HCT116 (cell line): Measurements from ENCODE around the gene SETDB1. TPM values are rescaled to one million over a fixed set of nuclear protein-coding genes. Genes with fewer than 3 reads are reported as not detected.

Source experiments
- ATAC-seq: fragments of 200-7000 bp; cut with Tn5 transposase; 2 replicates; pipeline ENCODE4 v1.9.1; 2020; ENCODE audit warnings: mild to moderate bottlenecking, moderate library complexity
- BruUV-seq: library from RNA; stranded (reverse); fragments of 400-500 nt; replicated peaks from 2 replicates; lab custom pipeline; 2021; lab: Mats Ljungman, UMichigan
- CTCF ChIA-PET: fragments of 300-600 bp; sonication (Branson Sonifier 250); formaldehyde crosslinking; loops from one replicate; lab custom pipeline; 2021; ENCODE audit warnings: antibody characterized with exemption; lab: Charles Lee
- POLR2A ChIA-PET: fragments of 300-600, 350-600 bp; sonication (Branson Sonifier 250); formaldehyde crosslinking; loops from one replicate; lab custom pipeline; 2021; ENCODE audit warnings: antibody characterized with exemption; lab: Charles Lee
- RAD21 ChIA-PET, 2 experiments: fragments of 300-600 bp; sonication (Branson Sonifier 250); formaldehyde crosslinking; loops; one replicate each; lab custom pipeline; 2023; ENCODE audit warnings: low total read pairs in 2 of 2; ENCODE audit not compliant: uncharacterized antibody in 2 of 2, unreplicated experiment in 2 of 2, low non-redundant PET in 1 of 2; lab: Charles Lee
- DNase-seq: peaks from one replicate; pipeline ENCODE4 v3.0.0-alpha.2; 2010; ENCODE audit warnings: low read depth, low spot score
- H2AFZ ChIP-seq: fragments of 200-600 bp; shearing (Covaris generic), sonication (generic); 2 replicates; pipeline ENCODE4 v1.6.1; 2017; ENCODE audit warnings: low read depth, mixed run types, mixed read lengths, antibody characterized with exemption, low read length; ENCODE audit not compliant: poor library complexity, severe bottlenecking
- H3K27ac ChIP-seq: 2 replicates; pipeline ENCODE4 v1.5.1; 2012; ENCODE audit warnings: low read depth, low read length
- H3K27me3 ChIP-seq: fragments of 200-600 bp; sonication (generic); 2 replicates; pipeline ENCODE4 v1.6.1; 2016; ENCODE audit warnings: mixed run types, low read length, mixed read lengths; ENCODE audit not compliant: insufficient read depth
- H3K36me3 ChIP-seq, 2 experiments: fragments of 200-500 bp in 1 of 2; fragments of 200-600 bp in 1 of 2; sonication (Bioruptor generic) in 1 of 2; sonication (generic) in 1 of 2; 2 replicates each; pipeline versions ENCODE4 v1.5.1 to v1.6.1; 2014 to 2016; ENCODE audit warnings: low read length in 2 of 2, inconsistent platforms in 1 of 2, mixed read lengths in 1 of 2, mixed run types in 1 of 2; ENCODE audit not compliant: insufficient read depth in 2 of 2, control insufficient read depth in 1 of 2
- H3K4me1 ChIP-seq, 2 experiments: fragments of 200-600 bp in 1 of 2; sonication (generic) in 1 of 2; 2 replicates each; pipeline versions ENCODE4 v1.5.1 to v1.6.1; 2012 to 2017; ENCODE audit warnings: low read length in 2 of 2, inconsistent platforms in 1 of 2, mild to moderate bottlenecking in 1 of 2, mixed read lengths in 1 of 2, mixed run types in 1 of 2, moderate library complexity in 1 of 2; ENCODE audit not compliant: insufficient read depth in 2 of 2, control insufficient read depth in 1 of 2
- H3K4me2 ChIP-seq: fragments of 200-600 bp; sonication (generic); 2 replicates; pipeline ENCODE4 v1.6.1; 2017; ENCODE audit warnings: mixed run types, low read length, mixed read lengths
- H3K4me3 ChIP-seq, 2 experiments: fragments of 200-600 bp in 1 of 2; sonication (generic) in 1 of 2; replicated peaks in 1 of 2; 2 replicates each; pipeline ENCODE4 v1.5.1; 2011 to 2016; ENCODE audit warnings: low read length in 2 of 2, control low read depth in 1 of 2, low read depth in 1 of 2, mild to moderate bottlenecking in 1 of 2, mixed read lengths in 1 of 2, mixed run types in 1 of 2
- H3K79me2 ChIP-seq: fragments of 200-600 bp; sonication (generic); 2 replicates; pipeline ENCODE4 v1.6.1; 2017; ENCODE audit warnings: mild to moderate bottlenecking, mixed run types, low read length, moderate library complexity, mixed read lengths; ENCODE audit not compliant: insufficient read depth
- H3K9ac ChIP-seq: fragments of 200-600 bp; sonication (generic); 2 replicates; pipeline ENCODE4 v1.6.1; 2016; ENCODE audit warnings: low read length, mixed read lengths
- H3K9me2 ChIP-seq: fragments of 200-600 bp; sonication (generic), shearing (Covaris generic); 2 replicates; pipeline ENCODE4 v1.6.1; 2017; ENCODE audit warnings: mixed run types, mild to moderate bottlenecking, moderate library complexity; ENCODE audit not compliant: insufficient read depth
- H3K9me3 ChIP-seq, 2 experiments: fragments of 200-500 bp in 1 of 2; fragments of 200-600 bp in 1 of 2; sonication (Bioruptor generic) in 1 of 2; sonication (generic) in 1 of 2; 2 replicates each; pipeline ENCODE4 v1.6.1; 2014 to 2017; ENCODE audit warnings: low read length in 2 of 2, mixed read lengths in 2 of 2, inconsistent platforms in 1 of 2, low read depth in 1 of 2, mild to moderate bottlenecking in 1 of 2, mixed run types in 1 of 2, moderate library complexity in 1 of 2; ENCODE audit not compliant: control insufficient read depth in 1 of 2, insufficient read depth in 1 of 2
- H4K20me1 ChIP-seq: fragments of 200-600 bp; sonication (generic), shearing (Covaris generic); 2 replicates; pipeline ENCODE4 v1.6.1; 2017; ENCODE audit warnings: mixed run types, mild to moderate bottlenecking, moderate library complexity; ENCODE audit not compliant: insufficient read depth
- CBX3 ChIP-seq: IDR thresholded peaks from 2 replicates; pipeline ENCODE4 v1.6.1; 2012; ENCODE audit warnings: low read depth
- EGR1 ChIP-seq: IDR thresholded peaks from 2 replicates; pipeline ENCODE4 v1.6.1; 2012; ENCODE audit warnings: low read depth
- ELF1 ChIP-seq: IDR thresholded peaks from 2 replicates; pipeline ENCODE4 v1.6.1; 2012; ENCODE audit warnings: low read depth, borderline replicate concordance
- EZH2 ChIP-seq: fragments of 200-600 bp; sonication (generic); IDR thresholded peaks from 2 replicates; pipeline ENCODE4 v1.6.1; 2017; ENCODE audit warnings: antibody characterized with exemption, mixed run types
- FOSL1 ChIP-seq: IDR thresholded peaks from 2 replicates; pipeline ENCODE4 v1.6.1; 2012; ENCODE audit warnings: low read depth
- JUND ChIP-seq: IDR thresholded peaks from 2 replicates; pipeline ENCODE4 v1.6.1; 2012
- MAX ChIP-seq: IDR thresholded peaks from 2 replicates; pipeline ENCODE4 v1.6.1; 2012
- SP1 ChIP-seq: IDR thresholded peaks from 2 replicates; pipeline ENCODE4 v1.6.1; 2012; ENCODE audit warnings: low read depth
- SRF ChIP-seq: IDR thresholded peaks from 2 replicates; pipeline ENCODE4 v1.6.1; 2012; ENCODE audit warnings: low read depth
- TCF7L2 ChIP-seq: IDR thresholded peaks from 2 replicates; pipeline ENCODE4 v1.7.0; 2011; ENCODE audit warnings: borderline replicate concordance, inconsistent platforms; ENCODE audit not compliant: insufficient read depth, insufficient read length; ENCODE audit errors: extremely low read depth
- YY1 ChIP-seq: IDR thresholded peaks from 2 replicates; pipeline ENCODE4 v1.6.1; 2011; ENCODE audit warnings: low read length, low read depth, moderate library complexity, mild to moderate bottlenecking; ENCODE audit not compliant: insufficient replicate concordance; ENCODE audit errors: extremely low read depth
- ZBTB33 ChIP-seq: IDR thresholded peaks from 2 replicates; pipeline ENCODE4 v1.6.1; 2011; ENCODE audit warnings: mild to moderate bottlenecking, low read length, moderate library complexity; ENCODE audit not compliant: insufficient replicate concordance; ENCODE audit errors: extremely low read depth
- ZFX ChIP-seq: fragments of 450-650 bp; IDR thresholded peaks from 2 replicates; pipeline ENCODE4 v1.6.1; 2017
- intact Hi-C: fragments of 100-400 bp; cut with micrococcal nuclease; formaldehyde crosslinking; loops from 2 replicates; pipeline ENCODE4 v1.10.0; 2022
- total RNA-seq: library from RNA; stranded (reverse); gene quantifications from one replicate; pipeline ENCODE4 v1.2.1, GENCODE V29; 2021; ENCODE audit not compliant: unreplicated experiment
- TF ChIP-seq, protein P1 (sequence below): IDR thresholded peaks from 2 replicates; pipeline ENCODE4 v1.6.1; 2012; ENCODE audit warnings: low read depth

The SETDB1 gene
- total RNA-seq, 1 experiment from 2014 or later: 54.3 TPM

GRCh38 chr1:151010346-151010726, 84.2 kb downstream of the SETDB1 start:
- TF ChIP-seq SRF: no peak
- TF ChIP-seq, protein P1, sequence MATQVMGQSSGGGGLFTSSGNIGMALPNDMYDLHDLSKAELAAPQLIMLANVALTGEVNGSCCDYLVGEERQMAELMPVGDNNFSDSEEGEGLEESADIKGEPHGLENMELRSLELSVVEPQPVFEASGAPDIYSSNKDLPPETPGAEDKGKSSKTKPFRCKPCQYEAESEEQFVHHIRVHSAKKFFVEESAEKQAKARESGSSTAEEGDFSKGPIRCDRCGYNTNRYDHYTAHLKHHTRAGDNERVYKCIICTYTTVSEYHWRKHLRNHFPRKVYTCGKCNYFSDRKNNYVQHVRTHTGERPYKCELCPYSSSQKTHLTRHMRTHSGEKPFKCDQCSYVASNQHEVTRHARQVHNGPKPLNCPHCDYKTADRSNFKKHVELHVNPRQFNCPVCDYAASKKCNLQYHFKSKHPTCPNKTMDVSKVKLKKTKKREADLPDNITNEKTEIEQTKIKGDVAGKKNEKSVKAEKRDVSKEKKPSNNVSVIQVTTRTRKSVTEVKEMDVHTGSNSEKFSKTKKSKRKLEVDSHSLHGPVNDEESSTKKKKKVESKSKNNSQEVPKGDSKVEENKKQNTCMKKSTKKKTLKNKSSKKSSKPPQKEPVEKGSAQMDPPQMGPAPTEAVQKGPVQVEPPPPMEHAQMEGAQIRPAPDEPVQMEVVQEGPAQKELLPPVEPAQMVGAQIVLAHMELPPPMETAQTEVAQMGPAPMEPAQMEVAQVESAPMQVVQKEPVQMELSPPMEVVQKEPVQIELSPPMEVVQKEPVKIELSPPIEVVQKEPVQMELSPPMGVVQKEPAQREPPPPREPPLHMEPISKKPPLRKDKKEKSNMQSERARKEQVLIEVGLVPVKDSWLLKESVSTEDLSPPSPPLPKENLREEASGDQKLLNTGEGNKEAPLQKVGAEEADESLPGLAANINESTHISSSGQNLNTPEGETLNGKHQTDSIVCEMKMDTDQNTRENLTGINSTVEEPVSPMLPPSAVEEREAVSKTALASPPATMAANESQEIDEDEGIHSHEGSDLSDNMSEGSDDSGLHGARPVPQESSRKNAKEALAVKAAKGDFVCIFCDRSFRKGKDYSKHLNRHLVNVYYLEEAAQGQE: no peak
- no peak for TF ChIP-seq YY1
- TF ChIP-seq ELF1: no peak
- no peak for TF ChIP-seq MAX
- TF ChIP-seq EZH2: no peak
- no peak for TF ChIP-seq EGR1
- no peak for TF ChIP-seq JUND
- no peak for TF ChIP-seq TCF7L2
- no peak for TF ChIP-seq SP1
- TF ChIP-seq FOSL1: no peak
- TF ChIP-seq ZBTB33: no peak
- no peak for TF ChIP-seq ZFX
- TF ChIP-seq CBX3: no peak
- no peak overlapping the region for H3K27ac ChIP-seq
- no peak overlapping the region for H3K4me3 ChIP-seq
- H3K9ac ChIP-seq: no peak overlapping the region
- ChIA-PET CTCF (no interaction called here), RAD21 (no interaction called here), POLR2A (no interaction called here)
- H2AFZ ChIP-seq: no peak overlapping the region
- DNase-seq: no peak
- H3K36me3 ChIP-seq: no peaks in the 10 kb centered on the region
- no peak for ATAC-seq
- intact Hi-C loops: no loop called here
- no peak overlapping the region for H3K4me2 ChIP-seq
- no peaks in the 10 kb centered on the region for H3K9me2 ChIP-seq
- H3K79me2 ChIP-seq: peaks cover 16% of the 10 kb centered on the region
- peaks cover 11 to 34% of the 10 kb centered on the region in 2 experiments; a peak in 3 of 4 replicates for H3K4me1 ChIP-seq
- no peaks in the 10 kb centered on the region for H3K27me3 ChIP-seq
- no TSS peak for BruUV-seq
- no peaks in the 10 kb centered on the region for H4K20me1 ChIP-seq
- H3K9me3 ChIP-seq: no peaks in the 10 kb centered on the region
